GM21526 (cell line): ENCODE measurements around the gene TCOF1.
"Not testable (repeated sequence)": the region's sequence is repeated elsewhere in the genome, so short reads cannot be mapped to it uniquely, and the experiment has no call there.

Source experiments
- ATAC-seq: cut with Tn5 transposase; IDR thresholded peaks from one replicate; pipeline ENCODE4 v1.9.1; 2021; ENCODE audit warnings: moderate library complexity; ENCODE audit not compliant: unreplicated experiment, low FRiP score

TCOF1 gene

DNA sequence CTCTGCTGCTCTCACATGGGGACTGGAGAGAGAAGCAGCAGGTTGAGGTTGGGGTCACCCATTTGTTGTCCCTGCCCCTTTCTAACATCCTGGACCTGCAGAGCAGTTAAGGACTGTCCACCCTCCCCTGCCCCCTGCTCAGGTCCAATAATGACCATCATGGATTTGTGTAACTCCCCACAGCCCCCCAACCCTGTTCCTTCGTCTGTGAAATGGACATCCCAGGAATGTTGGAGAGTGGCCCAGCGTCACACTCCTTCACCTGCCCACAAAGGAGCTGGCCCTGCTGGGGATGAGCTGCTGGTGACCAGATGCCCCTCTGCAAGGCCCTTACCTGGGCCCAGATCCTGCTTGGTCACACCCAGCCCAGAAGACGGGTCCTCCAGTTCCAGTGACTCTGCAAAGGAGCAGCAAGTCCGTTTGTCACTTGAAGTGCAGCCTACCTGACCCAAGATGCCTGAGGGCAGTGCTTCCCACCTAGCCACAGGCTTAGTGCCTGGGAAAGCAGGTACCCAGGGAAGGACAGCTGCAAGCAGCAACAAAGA, 44.8 kb downstream of the TCOF1 start:
- ATAC-seq: no peak

DNA sequence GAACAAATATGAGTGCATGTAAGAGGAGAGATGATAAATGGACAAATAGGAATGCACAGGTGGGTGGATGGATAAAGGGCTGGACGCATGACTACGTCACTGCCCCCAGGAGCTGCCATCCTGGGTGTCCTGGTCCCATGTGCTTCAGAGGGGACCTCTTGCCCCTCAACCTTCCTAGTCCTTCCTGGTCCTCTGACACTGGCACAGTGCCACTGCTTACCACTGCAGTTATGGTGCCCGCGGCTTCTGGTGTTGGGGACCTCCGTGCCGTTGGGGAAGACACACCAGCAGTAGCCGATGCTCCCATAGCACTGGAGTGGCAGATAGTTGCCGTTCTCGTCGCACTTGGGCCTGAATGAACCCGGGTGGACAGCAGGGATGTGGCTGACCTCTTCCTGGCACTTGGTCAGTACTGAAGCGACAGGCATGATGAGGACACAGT, 45.4 kb downstream of the TCOF1 start:
- ATAC-seq: no peak

DNA sequence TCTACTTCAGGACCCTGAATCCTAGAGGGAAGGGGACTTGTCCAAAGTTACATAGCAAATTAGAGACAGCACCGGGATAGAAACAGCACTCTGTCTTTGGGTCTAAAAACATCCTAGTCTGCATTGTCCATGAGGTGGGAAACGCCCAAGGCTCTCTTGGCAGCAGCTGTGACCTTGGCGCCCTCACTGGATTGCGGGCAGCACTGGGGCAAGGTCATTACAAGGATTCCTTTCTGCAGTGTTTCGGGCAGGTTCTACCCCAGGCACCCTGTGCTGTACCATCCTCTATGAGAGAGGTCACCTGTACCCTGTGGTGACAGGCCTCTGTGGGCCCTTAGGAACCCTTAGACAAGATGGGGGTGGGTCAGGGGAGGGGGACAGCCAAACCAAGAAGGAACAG, 46.6 kb downstream of the TCOF1 start:
- no peak for ATAC-seq

DNA sequence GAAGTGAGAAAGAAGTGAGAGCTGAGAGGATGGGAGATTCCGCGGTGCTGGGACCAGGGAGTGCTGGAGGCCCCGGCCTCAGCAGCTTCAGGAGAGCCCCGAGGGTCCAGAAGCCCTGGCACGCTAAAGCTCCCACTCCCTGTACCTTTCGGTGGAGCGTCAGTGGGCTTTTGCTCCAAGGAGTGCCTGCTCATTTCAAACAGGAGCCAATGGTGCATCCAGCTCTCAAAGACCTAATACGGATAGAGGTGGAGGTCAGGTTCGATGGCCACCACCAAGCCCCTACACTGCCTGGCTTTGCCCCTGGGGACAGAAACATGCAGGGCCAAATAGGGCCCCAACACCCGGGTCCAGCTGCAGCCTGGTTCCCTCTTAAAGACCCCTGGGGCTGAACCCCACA, 47.0 kb downstream of the TCOF1 start:
- no peak for ATAC-seq

DNA sequence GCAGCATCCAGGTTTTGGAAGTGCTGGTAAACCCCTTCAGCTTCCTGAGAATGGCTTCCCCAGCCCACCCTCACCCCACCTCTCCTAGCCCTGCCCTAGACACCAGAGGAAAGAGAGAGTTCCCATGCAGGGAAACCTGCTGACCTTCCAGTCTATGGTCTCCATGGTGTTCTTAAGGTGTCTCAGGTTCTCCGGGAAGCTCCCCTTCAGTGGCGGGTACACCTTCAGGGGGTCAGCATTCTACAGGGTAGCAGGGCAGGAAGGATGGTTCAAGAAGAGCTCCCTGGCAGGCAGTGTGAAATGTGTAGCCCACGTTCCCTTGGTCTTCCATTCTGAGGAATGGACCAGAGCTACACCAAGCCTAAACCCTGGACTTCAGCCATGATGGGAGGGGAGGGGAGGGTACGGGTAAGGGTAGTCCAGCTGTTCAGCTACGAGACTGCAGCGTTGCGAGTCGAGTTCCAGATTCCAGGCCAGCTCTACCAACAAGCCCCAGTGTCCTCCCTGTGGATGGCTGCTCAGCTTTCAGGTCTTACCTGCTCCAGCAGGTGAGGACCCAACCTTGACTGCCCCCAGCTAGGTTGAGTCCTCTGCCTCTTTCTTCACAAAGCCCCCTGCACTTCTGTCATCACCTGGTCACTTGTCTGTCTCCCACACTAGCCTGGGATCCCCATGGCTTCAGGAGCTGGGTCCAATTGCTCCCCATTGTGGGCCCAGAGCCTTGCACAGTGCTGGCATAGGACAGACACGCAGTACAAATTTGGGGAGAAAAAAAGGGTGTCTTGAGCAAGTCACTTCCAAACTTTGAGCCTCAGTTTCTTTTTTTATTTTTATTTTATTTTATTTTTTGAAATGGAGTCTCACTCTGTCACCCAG, 47.7 kb downstream of the TCOF1 start:
- ATAC-seq: no peak

DNA sequence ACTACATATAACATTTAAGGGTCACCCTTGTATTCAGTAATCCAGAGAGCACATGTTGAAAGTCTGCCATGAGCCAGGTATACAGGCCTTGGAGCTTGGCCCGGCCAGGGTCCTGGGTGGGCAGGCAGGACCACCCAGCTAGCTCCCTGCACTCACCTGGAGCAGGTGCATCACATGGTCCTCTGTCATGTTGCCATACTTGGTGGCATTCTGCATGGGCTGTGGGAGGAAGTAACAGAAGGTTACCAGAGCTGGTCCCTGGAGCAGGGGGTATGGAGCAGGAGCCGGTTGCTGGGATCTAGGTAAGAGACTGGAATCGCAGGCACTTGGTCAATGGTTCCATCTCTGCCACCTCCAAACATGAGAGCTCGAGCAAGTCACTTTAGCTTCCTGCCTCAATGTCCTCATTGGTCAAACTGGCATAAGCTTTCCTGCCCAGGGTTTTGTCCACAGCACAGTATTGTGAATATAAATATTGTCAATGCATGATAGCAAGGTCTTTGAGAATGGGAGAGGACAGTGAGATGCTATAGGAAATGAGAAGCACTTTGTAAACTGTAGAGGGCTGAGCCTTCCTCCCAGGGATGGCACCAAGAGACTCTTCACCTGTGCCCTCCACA, 48.7 kb downstream of the TCOF1 start:
- ATAC-seq: no peak

DNA sequence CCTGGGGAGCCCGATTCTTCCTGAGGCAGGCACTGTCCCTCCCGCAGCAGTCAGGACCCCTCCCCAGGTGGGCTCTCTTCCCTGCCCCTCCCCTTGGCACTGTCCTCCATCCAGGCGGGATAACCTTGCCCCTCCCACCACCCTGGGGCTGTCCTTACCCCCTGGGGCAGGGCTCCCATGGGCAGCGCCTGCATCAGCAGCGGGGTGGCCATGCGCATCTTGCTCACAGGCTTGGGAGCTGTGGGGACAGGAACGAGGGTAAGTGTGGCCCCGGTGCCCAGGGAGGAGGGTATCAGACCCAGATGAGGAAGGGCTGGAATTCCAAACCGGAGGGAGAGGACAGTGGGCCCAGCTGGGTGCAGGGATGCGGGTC, 49.2 kb downstream of the TCOF1 start:
- ATAC-seq: no peak

DNA sequence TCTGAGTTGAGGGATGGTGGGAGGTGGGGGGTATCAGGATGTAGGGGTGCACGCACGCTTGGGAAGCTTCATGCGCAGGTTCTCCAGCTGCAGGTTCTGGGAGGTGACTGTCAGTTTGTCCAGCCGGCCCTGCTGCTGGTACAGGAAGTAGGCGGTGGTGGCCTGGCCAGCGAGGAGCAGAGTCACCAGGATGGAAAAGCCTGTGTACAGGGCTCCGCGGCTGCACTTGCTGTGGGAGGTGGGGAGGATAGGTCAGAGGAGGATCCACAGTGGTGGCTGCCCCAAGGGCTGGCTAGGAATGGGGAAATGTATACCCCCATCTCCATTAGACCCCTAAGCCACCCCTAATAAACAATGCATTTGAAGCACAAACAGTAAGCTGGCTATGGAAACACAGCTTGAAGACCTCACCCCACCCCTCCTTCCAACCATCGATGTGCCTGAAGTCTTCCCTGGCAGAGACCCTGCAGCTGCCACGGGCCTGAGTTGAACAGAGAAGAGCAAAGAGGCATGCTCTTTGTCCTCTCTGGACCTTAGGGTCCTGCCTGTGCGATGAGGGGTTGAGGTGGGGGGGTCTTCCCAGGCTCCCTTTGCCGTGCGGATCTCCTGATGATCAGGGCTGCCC, 49.7 kb downstream of the TCOF1 start:
- no peak for ATAC-seq

DNA sequence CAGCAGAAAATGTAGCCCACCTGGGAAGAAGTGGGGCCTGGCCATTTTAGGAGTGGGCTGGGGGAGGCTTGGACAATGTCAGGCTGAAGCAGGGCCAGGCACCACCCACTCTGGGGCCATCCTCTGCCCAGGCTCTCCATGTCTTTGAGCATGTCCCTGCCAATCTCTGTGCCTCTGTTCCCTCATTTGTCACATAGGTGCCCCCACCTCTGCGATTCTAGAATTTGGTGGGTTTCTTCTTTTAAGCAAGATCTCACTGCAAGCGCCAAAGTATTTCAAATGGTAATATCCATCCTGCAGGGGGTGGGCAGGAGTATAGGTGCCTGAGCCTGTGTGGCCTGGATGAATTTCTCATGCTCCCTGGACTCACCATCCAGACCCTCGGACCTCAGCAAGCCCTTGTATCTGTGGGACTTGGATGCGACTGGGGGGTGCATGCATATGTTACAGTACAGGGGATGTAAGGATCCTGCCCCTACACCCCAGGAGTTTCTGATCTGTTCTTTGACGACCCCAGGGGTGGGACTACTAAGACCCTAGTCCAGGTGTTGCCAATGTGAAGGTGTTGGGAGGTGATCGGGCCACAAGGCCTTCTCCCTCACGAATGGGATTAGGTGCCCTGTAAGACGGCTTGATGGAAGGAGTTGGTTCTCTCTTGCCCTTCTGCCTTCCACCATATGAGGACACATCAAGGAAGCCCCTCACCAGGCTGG, 50.9 kb downstream of the TCOF1 start:
- no peak for ATAC-seq

DNA sequence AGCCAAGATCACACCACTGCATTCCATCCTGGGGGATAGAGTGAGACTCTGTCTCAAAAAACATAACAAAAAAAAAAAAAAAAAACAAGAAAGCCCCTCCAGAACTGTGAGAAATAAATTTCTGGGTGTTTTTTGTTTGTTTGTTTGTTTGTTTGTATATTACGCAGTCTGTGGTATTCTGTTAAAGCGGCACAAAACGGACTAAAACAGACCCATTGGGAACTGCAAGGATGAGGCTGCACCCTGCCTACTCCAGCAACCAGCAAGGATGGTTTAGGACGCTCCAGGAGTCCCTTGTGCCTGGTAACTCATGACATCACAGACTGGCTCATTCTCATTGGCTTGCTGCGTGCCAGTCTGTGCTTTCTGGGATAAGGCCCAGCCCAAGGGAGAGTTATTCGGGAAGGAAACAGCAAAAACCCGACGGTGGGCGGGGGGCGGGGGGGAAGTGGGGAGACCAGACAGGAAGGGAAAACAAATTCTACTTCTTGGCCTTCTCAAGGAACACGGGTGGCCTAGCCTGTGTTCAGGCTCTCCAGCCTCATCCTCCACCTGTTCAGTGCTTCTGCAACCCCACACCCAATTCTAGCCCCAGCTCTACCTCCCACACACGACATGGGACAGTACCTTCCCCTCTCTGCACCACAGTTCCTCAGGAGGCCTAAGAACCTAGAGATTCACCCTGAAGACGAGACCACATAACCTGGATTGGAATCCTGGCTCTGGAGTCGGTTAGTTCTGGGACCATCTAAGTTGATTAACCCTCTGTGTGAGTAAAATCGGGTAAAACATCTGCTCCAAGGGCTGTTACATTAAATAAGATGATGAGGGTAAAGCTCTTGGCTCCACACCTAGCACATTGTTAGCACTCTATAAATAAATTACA, 52.4 kb downstream of the TCOF1 start:
- ATAC-seq: no peak

DNA sequence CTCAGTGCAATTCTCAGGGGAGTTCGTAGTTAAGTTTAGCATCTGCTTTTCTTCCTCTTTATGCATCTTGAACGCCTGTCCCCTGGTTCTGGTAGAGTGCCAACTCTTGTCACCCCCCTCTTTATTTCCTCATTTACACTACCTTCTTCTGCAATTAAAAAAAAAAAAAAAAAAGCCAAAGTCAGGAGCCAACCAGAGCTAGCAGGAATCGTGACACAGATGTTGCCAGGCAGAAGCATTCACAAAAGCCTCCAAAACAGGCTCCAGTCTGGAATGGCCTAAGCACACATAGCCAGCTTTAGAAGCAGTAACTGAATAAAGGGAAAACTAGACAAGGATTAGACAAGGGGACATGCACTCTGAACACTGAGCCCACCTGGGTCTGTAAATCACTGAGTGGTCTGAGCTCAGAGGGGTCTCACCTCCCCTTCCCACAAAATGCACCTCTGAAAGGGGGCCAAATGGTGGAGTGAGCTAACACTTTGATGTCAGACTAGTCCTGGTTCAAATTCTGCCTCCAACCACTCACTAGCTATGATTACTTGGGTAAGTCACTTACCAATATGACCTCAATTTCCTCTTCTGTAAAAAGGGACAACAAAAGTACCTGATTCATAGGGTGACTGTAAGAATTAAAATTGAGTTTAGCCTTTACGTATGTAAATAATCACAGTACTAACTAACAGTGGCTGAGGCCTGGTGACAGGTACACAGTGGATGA, 53.2 kb downstream of the TCOF1 start:
- no peak for ATAC-seq

DNA sequence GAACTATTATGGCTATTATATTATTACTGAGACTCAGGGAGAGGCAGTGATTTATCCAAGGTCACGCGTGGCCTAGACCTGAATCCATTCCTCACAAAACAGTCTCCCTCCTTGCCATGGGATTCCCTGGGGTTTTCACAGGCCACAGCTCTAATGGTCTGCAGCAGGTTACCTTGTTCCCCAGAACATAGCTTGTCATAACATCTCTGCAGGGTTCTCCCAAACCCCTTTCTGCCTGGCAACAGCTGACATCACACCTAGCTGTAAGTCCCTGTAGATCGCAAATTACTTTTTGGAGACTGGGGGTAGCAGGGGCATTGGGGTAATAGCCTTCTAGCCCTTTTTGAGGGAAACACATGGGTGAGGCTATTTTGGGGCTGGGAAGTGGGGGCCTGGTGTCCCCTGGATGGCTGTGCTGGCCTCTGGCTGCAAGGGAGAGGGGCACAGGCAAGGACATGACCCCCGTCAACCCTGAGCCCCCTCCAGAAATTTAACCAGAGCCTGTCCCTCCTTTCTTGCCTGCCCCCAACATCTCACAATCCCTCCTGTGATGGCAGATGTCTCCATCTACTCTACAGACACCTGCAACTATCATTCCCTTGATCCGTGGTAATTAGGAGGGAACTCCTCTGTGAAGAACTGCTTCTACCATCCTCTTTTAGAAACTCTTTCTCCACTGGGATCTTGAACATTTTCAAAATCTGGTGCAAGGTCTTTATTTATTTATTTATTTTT, 53.9 kb downstream of the TCOF1 start:
- ATAC-seq: peak; percentile 21

DNA sequence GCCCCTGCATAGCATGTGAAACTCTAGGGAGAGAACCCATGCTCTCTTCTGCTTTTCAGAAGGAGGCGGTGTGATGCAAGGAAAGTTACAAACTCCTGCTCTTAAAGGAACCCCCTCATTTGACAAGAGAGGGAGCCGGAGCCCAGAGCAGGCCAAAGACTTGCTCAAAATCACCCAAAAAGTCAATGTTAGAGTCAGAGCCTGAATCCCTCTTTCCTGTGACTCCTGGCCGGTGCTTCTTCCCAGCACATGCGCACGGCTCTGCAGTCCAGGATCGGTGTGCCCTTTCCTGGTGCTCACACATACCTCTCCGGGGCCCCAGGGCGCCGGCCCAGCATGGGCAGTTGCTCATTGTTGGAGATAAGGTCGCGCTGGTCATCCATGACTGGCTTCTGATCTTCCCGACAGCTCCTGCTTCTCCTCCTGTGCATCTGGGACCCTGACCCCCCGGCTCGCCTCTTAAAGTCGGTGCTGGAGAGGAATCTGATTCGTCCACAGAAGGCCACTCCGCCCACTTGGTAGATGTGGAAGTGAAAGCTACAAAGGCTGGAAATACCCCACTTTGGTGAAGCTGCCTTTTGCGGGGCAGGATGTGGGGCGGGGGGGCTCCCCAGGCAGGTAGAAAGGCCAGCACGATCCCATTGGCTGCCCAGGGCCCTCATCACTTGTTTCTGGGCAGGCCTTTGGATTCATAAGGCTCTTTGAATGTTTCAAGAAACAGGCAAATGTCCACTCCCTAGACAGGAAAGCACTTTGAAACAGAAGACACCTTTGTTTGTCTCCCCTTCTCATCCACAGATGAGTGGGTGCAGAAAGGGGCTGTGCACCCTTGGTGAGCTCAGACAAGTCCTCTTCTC, 55.0 kb downstream of the TCOF1 start, which contains the start of gene CD74:
CD74 (minus strand) TSS at position 592 of the 857 bp plus-strand sequence; CDS start at position 431, 161 bp downstream.
- ATAC-seq: peak; percentile 69

DNA sequence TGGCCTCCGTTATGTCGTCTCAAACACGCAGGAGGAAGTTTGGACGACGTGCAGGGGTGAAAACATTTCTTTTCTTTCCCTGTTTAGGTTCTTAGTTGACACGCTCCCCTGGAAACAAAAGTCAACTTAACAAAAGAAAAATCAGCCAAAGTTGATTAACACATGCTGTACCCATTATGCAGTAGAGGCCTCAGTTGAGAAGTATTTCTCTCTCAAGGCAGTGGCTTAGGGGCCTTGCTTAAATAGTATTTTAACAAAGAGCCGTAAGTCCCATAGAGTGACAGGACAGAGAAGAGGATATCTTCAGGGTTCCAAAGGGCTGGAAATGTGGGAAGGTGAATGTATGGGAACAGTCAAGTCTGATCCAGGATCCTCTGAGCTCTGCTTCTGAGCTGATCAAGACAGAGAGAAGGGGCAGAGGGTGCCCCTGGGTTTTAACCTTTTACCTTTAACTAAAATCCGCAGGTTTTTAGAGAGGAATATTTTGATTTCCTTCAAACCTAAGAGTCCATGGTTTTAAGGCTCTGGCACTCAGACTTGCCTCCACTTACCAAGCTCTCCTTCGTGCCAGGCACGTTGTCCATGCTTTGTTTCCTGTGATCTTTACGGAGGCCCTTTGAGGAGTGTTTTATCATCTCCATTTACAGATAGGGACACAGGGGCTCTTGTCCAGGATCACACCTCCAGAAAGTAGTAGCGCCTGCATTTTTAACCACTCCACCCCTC, 55.8 kb downstream of the TCOF1 start:
- ATAC-seq: no peak

DNA sequence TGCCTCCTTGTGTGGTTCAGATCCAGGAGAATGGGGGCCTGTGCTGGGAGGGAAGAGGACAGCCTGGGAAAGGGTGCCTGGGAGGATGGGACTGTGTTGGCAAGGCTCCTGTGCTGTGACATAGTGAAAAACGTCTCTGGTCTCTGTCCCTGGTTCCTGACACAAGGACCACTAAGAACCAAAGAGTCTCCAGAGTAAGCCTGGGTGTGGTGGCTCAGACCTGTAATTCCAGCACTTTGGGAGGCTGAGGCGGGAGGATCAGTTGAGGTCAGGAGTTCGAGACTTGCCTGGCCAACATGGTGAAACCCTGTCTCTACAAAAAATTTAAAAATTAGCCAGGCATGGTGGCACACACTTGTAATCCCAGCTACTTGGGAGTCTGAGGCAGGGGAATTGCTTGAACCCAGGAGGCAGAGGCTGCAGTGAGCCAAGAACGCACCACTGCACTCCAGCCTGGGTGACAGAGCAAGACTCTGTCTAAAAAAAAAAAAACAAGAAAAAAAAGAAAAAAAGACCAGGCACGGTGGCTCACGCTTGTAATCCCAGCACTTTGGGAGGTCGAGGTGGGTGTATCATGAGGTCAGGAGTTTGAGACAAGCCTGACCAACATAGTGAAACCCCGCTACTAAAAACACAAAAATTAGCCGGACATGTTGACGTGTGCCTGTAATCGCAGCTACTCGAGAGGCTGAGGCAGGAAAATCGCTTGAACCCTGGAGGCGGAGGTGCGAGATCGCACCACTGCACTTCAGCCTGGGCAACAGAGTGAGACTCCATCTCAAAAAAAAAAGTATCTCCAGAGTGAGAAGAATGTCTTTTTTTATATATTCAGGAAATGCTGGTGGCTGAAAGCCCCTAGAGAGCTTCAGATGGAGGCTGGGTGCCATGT, 56.6 kb downstream of the TCOF1 start:
- ATAC-seq: not testable (repeated sequence)
